PC-9 (cell line): Measurements from ENCODE around the gene KCNK15.

Source experiments
- EZH2 ChIP-seq: fragments of 200-600 bp; sonication (generic); IDR thresholded peaks from 2 replicates; pipeline ENCODE4 v1.8.0; 2017; ENCODE audit warnings: antibody characterized with exemption, low read depth
- TF ChIP-seq, protein P1 (sequence below): fragments of 200-600 bp; sonication (generic); conservative IDR thresholded peaks from 2 replicates; pipeline ENCODE4 v1.6.1; 2017; ENCODE audit warnings: mixed run types, antibody characterized with exemption, mild to moderate bottlenecking, moderate library complexity

DNA sequence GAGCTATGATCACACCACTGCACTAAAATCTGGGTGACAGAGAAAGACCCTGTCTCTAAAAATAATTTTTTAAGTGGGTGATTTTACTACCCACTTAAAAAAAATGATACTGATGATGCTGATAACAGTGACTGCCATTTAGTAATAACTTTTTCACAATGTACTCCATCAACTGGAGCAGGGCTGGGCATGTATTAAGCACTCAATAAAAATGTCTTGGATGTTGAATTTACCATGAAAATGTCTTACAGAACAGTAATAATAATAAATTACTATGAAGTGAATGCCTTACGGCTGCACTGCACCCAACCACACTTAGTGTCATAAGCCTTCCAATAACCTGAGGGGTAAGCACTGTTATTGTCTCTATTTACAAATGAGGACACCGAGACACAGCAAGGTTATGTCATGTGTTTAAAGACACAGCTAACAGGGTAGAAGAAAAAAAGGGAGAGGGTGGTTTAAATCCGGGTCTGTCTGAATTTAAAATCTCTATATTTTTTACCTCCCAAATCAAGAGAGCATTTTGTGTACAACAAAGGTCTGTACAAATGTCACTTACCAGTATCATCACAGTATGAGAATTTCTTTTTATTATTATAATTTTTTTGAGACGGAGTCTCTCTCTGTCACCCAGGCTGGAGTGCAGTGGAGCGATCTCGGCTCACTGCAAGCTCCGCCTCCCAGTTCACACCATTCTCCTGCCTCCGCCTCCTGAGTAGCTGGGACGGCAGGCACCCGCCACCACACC lies 43.2 kb downstream of the KCNK15 start:
- TF ChIP-seq, protein P1, sequence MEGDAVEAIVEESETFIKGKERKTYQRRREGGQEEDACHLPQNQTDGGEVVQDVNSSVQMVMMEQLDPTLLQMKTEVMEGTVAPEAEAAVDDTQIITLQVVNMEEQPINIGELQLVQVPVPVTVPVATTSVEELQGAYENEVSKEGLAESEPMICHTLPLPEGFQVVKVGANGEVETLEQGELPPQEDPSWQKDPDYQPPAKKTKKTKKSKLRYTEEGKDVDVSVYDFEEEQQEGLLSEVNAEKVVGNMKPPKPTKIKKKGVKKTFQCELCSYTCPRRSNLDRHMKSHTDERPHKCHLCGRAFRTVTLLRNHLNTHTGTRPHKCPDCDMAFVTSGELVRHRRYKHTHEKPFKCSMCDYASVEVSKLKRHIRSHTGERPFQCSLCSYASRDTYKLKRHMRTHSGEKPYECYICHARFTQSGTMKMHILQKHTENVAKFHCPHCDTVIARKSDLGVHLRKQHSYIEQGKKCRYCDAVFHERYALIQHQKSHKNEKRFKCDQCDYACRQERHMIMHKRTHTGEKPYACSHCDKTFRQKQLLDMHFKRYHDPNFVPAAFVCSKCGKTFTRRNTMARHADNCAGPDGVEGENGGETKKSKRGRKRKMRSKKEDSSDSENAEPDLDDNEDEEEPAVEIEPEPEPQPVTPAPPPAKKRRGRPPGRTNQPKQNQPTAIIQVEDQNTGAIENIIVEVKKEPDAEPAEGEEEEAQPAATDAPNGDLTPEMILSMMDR = no peak
- TF ChIP-seq EZH2 = no peak
